Left ventricle myocardium inferior (tissue), 1 donor: ENCODE data around the gene ULBP2. TPM values are rescaled to one million over a fixed set of nuclear protein-coding genes. Genes with fewer than 3 reads are reported as not detected.
"Not testable (repeated sequence)": the region's sequence is repeated elsewhere in the genome, so short reads cannot be mapped to it uniquely, and the experiment has no call there.

Source experiments
- DNase-seq: peaks from one replicate; pipeline ENCODE4 v3.0.0-alpha.2; 2020
- H3K27ac ChIP-seq: fragments of 200-600 bp; replicated peaks from 2 replicates; pipeline ENCODE4 v1.8.0; 2021
- H3K27me3 ChIP-seq: fragments of 200-600 bp; 2 replicates; pipeline ENCODE4 v1.8.0; 2021; ENCODE audit warnings: low read depth
- H3K36me3 ChIP-seq: fragments of 200-600 bp; 2 replicates; pipeline ENCODE4 v1.8.0; 2021
- H3K4me1 ChIP-seq: fragments of 200-600 bp; 2 replicates; pipeline ENCODE4 v1.8.0; 2021
- H3K4me3 ChIP-seq: fragments of 200-600 bp; 2 replicates; pipeline ENCODE4 v1.8.0; 2021; ENCODE audit warnings: mild to moderate bottlenecking, moderate library complexity
- H3K9me3 ChIP-seq: fragments of 200-600 bp; replicated peaks from 2 replicates; pipeline ENCODE4 v1.8.0; 2021
- CTCF ChIP-seq: fragments of 200-600 bp; IDR thresholded peaks from 2 replicates; pipeline ENCODE4 v1.8.0; 2021; ENCODE audit warnings: antibody characterized with exemption, mild to moderate bottlenecking, borderline replicate concordance
- intact Hi-C: fragments of 100-400 bp; cut with micrococcal nuclease; formaldehyde crosslinking; loops from one replicate; pipeline ENCODE4 v1.11.0; 2022
- total RNA-seq: library from RNA; stranded (reverse); fragmentation: NEBNext Ultra II Directional; extraction: Animal tissue kit (Norgen Biotek cat#: 25700); gene quantifications from one replicate; pipeline ENCODE4 v1.2.1, GENCODE V29; 2021
- donor health status: DM: no; HTN: yes; CAD: no; lungs with severe emphysema.

Gene ULBP2
- total RNA-seq, 1 donor from 2014 or later: 0.93 TPM

GRCh38 chr6:149988550-149989346 lies 46.9 kb downstream of the ULBP2 start:
- Histone ChIP-seq H3K36me3 (no peaks in the 10 kb centered on the region), H3K27ac (no peak overlapping the region), H3K9me3 (peaks cover 22% of the 10 kb centered on the region), H3K4me1 (peaks cover 19% of the 10 kb centered on the region), H3K4me3 (no peak overlapping the region), H3K27me3 (peaks cover 95% of the 10 kb centered on the region)
- intact Hi-C loops: no loop called here
- no peak for DNase-seq
- TF ChIP-seq CTCF: no peak

GRCh38 chr6:149990212-149990660 lies 48.4 kb downstream of the ULBP2 start:
- DNase-seq: no peak
- Histone ChIP-seq H3K36me3 (no peaks in the 10 kb centered on the region), H3K27ac (no peak overlapping the region), H3K4me1 (peaks cover 19% of the 10 kb centered on the region), H3K27me3 (peaks cover 100% of the 10 kb centered on the region), H3K9me3 (peaks cover 22% of the 10 kb centered on the region), H3K4me3 (peak overlapping the region; percentile 51)
- intact Hi-C loops: no loop called here
- no peak for TF ChIP-seq CTCF

GRCh38 chr6:149990661-149991471 lies 49.1 kb downstream of the ULBP2 start:
- intact Hi-C loops: no loop called here
- Histone ChIP-seq H3K4me3 (peak overlapping the region; percentile 51), H3K36me3 (no peaks in the 10 kb centered on the region), H3K27me3 (peaks cover 100% of the 10 kb centered on the region), H3K4me1 (peaks cover 19% of the 10 kb centered on the region), H3K9me3 (peaks cover 22% of the 10 kb centered on the region), H3K27ac (no peak overlapping the region)
- TF ChIP-seq CTCF: no peak
- no peak for DNase-seq

DNA sequence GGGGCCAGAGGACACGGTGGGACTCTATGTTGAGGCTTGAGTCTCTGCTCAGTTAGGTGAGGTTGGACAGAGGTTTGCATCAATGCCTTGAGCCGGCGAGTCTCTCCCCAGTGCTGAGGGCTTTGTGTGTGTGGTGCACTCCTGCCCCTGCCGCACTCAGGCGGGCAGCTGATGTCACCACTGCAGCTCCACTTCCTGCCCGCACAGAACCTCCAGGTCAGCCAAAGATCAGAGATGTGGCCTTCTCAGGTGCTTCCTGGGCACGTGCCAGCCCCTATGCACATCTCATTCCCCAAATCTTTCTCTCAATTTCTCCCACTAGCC lies 49.6 kb downstream of the ULBP2 start:
- Histone ChIP-seq H3K27me3 (peaks cover 100% of the 10 kb centered on the region), H3K4me1 (peaks cover 19% of the 10 kb centered on the region), H3K9me3 (peaks cover 22% of the 10 kb centered on the region)
- H3K4me3 ChIP-seq, H3K27ac ChIP-seq, H3K36me3 ChIP-seq, DNase-seq, intact Hi-C loops: not testable (repeated sequence)

GRCh38 chr6:149991838-149992237 lies 50.0 kb downstream of the ULBP2 start:
- peaks cover 100% of the 10 kb centered on the region for H3K27me3 ChIP-seq
- intact Hi-C loops: no loop called here
- no peak overlapping the region for H3K4me3 ChIP-seq
- H3K36me3 ChIP-seq: no peaks in the 10 kb centered on the region
- no peak for DNase-seq
- H3K9me3 ChIP-seq: peaks cover 22% of the 10 kb centered on the region
- H3K27ac ChIP-seq: no peak overlapping the region
- TF ChIP-seq CTCF: no peak
- peaks cover 19% of the 10 kb centered on the region for H3K4me1 ChIP-seq
